Neural cell (in vitro differentiated cells): ENCODE measurements around the gene RAPGEF3. TPM values are rescaled to one million over a fixed set of nuclear protein-coding genes. Genes with fewer than 3 reads are reported as not detected.

ENCODE experiments used
- H2AFZ ChIP-seq: fragments of 200-600, 300-800 bp; sonication (generic), shearing (Covaris generic); 2 replicates; pipeline ENCODE4 v1.6.0; 2014; ENCODE audit warnings: low read depth, mild to moderate bottlenecking, antibody characterized with exemption, low read length, moderate library complexity
- H3F3A ChIP-seq: fragments of 200-600 bp; shearing (Covaris generic); 2 replicates; pipeline ENCODE4 v1.6.1; 2016; ENCODE audit warnings: mild to moderate bottlenecking, moderate library complexity, mixed read lengths, antibody characterized with exemption, low read length; ENCODE audit not compliant: insufficient read depth, poor library complexity, severe bottlenecking
- H3K27ac ChIP-seq: fragments of 200-600, 300-800 bp; sonication (generic), shearing (Covaris generic); 2 replicates; pipeline ENCODE4 v1.5.1; 2014; ENCODE audit warnings: mild to moderate bottlenecking, low read length, moderate library complexity
- H3K27me3 ChIP-seq: fragments of 300-800, 200-600 bp; sonication (generic), shearing (Covaris generic); 2 replicates; pipeline ENCODE4 v1.6.0; 2014; ENCODE audit warnings: mild to moderate bottlenecking, low read depth, low read length, moderate library complexity; ENCODE audit not compliant: insufficient read depth
- H3K36me3 ChIP-seq: fragments of 300-800, 200-600 bp; sonication (generic), shearing (Covaris generic); 2 replicates; pipeline ENCODE4 v1.5.1; 2014; ENCODE audit warnings: mild to moderate bottlenecking, antibody characterized with exemption, low read length, moderate library complexity; ENCODE audit not compliant: insufficient read depth
- H3K4me2 ChIP-seq: fragments of 300-800, 200-600 bp; sonication (generic), shearing (Covaris generic); 2 replicates; pipeline ENCODE4 v1.6.0; 2014; ENCODE audit warnings: mild to moderate bottlenecking, low read length
- H3K4me3 ChIP-seq: fragments of 300-800, 200-600 bp; sonication (generic), shearing (Covaris generic); 2 replicates; pipeline ENCODE4 v1.5.1; 2014; ENCODE audit warnings: mild to moderate bottlenecking, low read length, moderate library complexity
- H3K79me2 ChIP-seq: fragments of 200-600 bp; shearing (Covaris generic); replicated peaks from 2 replicates; pipeline ENCODE4 v1.6.0; 2014; ENCODE audit warnings: mild to moderate bottlenecking, low read length, moderate library complexity; ENCODE audit not compliant: insufficient read depth
- H3K9ac ChIP-seq: fragments of 300-800, 200-600 bp; sonication (generic), shearing (Covaris generic); 2 replicates; pipeline ENCODE4 v1.6.1; 2016; ENCODE audit warnings: mild to moderate bottlenecking, low read length, mixed read lengths
- H3K9me2 ChIP-seq: fragments of 200-600 bp; shearing (Covaris generic); 2 replicates; pipeline ENCODE4 v1.6.1; 2016; ENCODE audit warnings: mild to moderate bottlenecking, low read length, mixed read lengths; ENCODE audit not compliant: insufficient read depth
- H3K9me3 ChIP-seq: fragments of 200-600, 300-800 bp; sonication (generic), shearing (Covaris generic); 2 replicates; pipeline ENCODE4 v1.6.1; 2016; ENCODE audit warnings: mild to moderate bottlenecking, mixed run types, low read length, moderate library complexity, mixed read lengths
- H4K20me1 ChIP-seq: fragments of 200-600 bp; shearing (Covaris generic); 2 replicates; pipeline ENCODE4 v1.6.1; 2016; ENCODE audit warnings: mild to moderate bottlenecking, mixed run types; ENCODE audit not compliant: insufficient read depth
- CTCF ChIP-seq: fragments of 450-650 bp; IDR thresholded peaks from 2 replicates; pipeline ENCODE4 v1.5.1; 2014; ENCODE audit warnings: antibody characterized with exemption, mild to moderate bottlenecking, moderate library complexity; ENCODE audit not compliant: poor library complexity, severe bottlenecking
- EP300 ChIP-seq: fragments of 450-650 bp; conservative IDR thresholded peaks from 2 replicates; pipeline ENCODE4 v1.6.1; 2014; ENCODE audit warnings: antibody characterized with exemption, mild to moderate bottlenecking, moderate library complexity; ENCODE audit not compliant: poor library complexity, severe bottlenecking
- EZH2 ChIP-seq: fragments of 200-600, 300-800 bp; shearing (Covaris generic), sonication (generic); IDR thresholded peaks from 2 replicates; pipeline ENCODE4 v1.6.1; 2014; ENCODE audit warnings: antibody characterized with exemption, low read length, borderline replicate concordance, mild to moderate bottlenecking; ENCODE audit not compliant: insufficient read depth, poor library complexity, severe bottlenecking
- MXI1 ChIP-seq: fragments of 450-650 bp; conservative IDR thresholded peaks from 2 replicates; pipeline ENCODE4 v1.6.1; 2014; ENCODE audit warnings: antibody characterized with exemption, mild to moderate bottlenecking; ENCODE audit not compliant: poor library complexity, severe bottlenecking
- POLR2AphosphoS5 ChIP-seq: IDR thresholded peaks from 2 replicates; pipeline ENCODE4 v1.6.1; 2012
- RAD21 ChIP-seq: fragments of 450-650 bp; conservative IDR thresholded peaks from 2 replicates; pipeline ENCODE4 v1.6.1; 2014; ENCODE audit warnings: antibody characterized with exemption, mild to moderate bottlenecking, moderate library complexity
- REST ChIP-seq: IDR thresholded peaks from 2 replicates; pipeline ENCODE4 v1.6.1; 2012; ENCODE audit warnings: borderline replicate concordance
- SMC3 ChIP-seq: fragments of 450-650 bp; conservative IDR thresholded peaks from 2 replicates; pipeline ENCODE4 v1.6.1; 2014; ENCODE audit warnings: antibody characterized with exemption, mild to moderate bottlenecking, moderate library complexity; ENCODE audit not compliant: poor library complexity
- TAF1 ChIP-seq: IDR thresholded peaks from 2 replicates; pipeline ENCODE4 v1.6.1; 2012; ENCODE audit warnings: low read depth
- polyA plus RNA-seq: library from polyadenylated mRNA; depleted of rRNA; stranded (reverse); fragments of >200 nt; gene quantifications from 2 replicates; pipeline ENCODE4 v1.2.3, GENCODE V29; 2014

Gene RAPGEF3
- polyA plus RNA-seq, 1 donor from 2014 or later: 1.5 TPM

DNA sequence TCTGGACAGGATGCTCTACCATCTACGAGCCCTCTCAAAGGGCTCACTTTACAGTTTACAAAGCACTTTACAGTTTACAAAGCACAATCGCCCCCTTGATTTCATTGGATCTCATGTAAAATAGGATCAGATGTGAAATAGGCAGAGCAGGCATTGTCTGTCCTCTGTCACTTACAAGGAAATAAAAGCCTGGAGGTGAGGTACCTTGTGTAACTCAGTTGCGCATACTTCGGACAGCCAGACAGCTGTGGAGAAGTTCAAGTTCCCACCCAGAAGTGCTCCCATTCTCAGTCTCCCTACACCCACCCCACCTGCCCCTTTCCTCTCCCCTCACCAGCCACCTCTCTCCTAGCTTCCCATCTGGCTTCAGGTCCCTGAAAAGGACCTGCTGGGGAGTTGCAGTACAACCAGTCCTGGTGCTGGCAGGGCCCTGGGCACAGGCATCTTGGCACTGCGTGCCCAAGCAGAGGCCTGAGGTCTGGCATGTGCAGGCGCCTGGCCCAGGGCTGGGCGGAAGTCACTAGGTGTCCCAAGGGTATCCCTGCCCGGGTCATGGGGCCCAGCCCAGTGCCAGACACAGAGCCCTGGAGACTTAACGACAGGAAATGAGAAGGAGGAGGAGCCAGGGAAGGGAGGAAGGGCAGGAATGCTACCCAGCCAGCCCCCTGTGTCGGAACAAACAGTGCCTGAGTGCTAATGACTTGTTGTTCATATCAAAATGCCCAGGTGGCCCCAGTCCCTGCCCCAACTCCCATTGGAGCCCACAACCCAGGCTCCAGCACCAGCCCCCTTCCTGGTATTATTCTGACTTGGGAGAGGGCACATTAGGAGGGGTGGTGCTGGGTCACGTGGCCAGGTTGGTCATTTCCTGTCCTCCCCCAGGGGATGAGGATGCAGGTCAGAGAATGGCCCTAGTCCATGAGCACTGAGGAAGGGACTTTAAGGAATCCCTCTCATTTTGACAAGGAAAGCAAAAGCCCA, 5.4 kb downstream of the RAPGEF3 start:
- Histone ChIP-seq H3F3A (no peaks in the 10 kb centered on the region), H3K27ac (no peak overlapping the region), H2AFZ (no peak overlapping the region), H3K36me3 (no peaks in the 10 kb centered on the region), H3K9me2 (no peaks in the 10 kb centered on the region), H4K20me1 (no peaks in the 10 kb centered on the region), H3K9ac (no peak overlapping the region), H3K4me2 (no peak overlapping the region), H3K79me2 (no peaks in the 10 kb centered on the region), H3K27me3 (peaks cover under 1% of the 10 kb centered on the region), H3K4me3 (no peak overlapping the region), H3K9me3 (no peaks in the 10 kb centered on the region)
- TF ChIP-seq EP300: no peak
- TF ChIP-seq TAF1: no peak
- TF ChIP-seq REST: no peak
- no peak for TF ChIP-seq SMC3
- no peak for TF ChIP-seq RAD21
- TF ChIP-seq CTCF: no peak
- TF ChIP-seq POLR2AphosphoS5: no peak
- no peak for TF ChIP-seq MXI1
- no peak for TF ChIP-seq EZH2

- H2AFZ ChIP-seq: no peak overlapping the region
- H3K4me2 ChIP-seq: no peak overlapping the region
- H4K20me1 ChIP-seq: no peaks in the 10 kb centered on the region
- H3K9me2 ChIP-seq: no peaks in the 10 kb centered on the region
- TF ChIP-seq CTCF (no peak), MXI1 (no peak), REST (no peak)
- H3K27me3 ChIP-seq: no peaks in the 10 kb centered on the region
- no peaks in the 10 kb centered on the region for H3K79me2 ChIP-seq
- H3K36me3 ChIP-seq: no peaks in the 10 kb centered on the region
- H3K27ac ChIP-seq: no peak overlapping the region
- no peaks in the 10 kb centered on the region for H3K9me3 ChIP-seq
- no peaks in the 10 kb centered on the region for H3F3A ChIP-seq
- no peak overlapping the region for H3K9ac ChIP-seq
- H3K4me3 ChIP-seq: no peak overlapping the region
These were observed 6.1 kb downstream of the RAPGEF3 start for GRCh38 chr12:47752552-47752951.
